Measurements from ENCODE around the gene DBN1.

DBN1 gene

DNA sequence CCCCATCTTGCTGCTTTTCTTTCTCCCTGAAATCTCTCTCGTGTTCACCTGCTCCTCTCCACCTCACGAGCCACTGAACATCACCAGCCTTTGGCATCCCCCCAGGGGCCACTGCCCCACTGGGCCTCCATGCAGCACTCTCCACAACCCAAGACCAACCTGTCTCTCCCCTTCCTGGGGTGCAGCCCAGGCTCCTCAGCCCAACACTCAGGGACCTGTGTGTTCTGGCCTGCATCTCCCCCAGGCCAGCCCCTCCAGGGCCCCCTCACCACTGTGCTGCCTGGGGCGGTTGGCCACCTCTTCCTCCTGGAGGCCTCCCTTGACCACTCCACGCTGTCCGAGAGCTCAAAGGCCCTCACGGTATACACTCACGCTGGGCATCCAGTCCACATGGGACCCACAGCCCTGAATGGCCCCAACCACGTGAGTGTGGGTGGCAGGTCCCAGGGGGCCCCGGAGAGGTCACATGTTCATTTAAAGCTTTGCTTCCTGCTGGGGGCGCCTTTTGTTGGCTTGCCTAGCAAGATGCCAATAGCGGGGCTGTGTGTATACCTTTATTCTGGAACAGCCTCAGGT, 36.6 kb upstream of the DBN1 start:
- TF ChIP-seq CTCF (IDR thresholded peaks at IDR 0.05; ENCODE audit: low read depth, low read length): no peak
- DNase-seq (ENCODE audit: low read depth in 2 of 2): no peak
- no peak overlapping the region for H3K4me3 ChIP-seq (replicated peaks in 1 of 2; ENCODE audit: low read depth in 2 of 2, low read length in 2 of 2)

DNA sequence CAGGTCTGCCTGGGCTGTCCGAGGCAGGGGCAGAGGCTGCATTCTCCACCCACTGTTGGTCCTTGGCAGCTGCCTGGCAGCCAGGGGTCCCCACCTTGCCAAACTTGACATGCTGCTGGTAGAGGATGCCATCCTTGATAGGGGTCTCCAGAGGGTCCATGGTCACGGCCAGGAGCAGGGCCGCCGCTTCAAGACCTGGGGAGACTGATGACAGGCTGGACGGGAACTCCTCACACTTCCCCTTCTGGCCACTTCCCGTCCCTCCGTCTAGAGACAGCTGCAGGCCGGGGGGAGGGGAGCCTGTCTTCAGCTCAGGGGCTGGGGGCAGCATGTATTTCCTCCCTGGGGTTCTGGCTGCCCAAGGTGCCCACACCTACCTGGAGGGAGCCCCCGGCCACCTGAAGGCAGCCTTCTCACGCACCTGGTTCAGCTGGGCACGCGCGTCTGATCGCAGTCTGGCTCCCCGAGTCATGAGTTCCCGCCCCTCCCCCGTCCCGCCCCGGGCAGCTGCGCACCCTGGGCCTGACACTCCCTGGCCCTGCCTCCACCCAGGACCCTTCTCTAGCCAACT, 36.0 kb upstream of the DBN1 start, which contains the start of gene DOK3:
DOK3 (minus strand) TSS at position 446 of the 571 bp plus-strand sequence; CDS start at position 160, 286 bp downstream.
- no peak within 1 kb of the TSS for H3K4me3 ChIP-seq (replicated peaks in 1 of 2; ENCODE audit: low read depth in 2 of 2, low read length in 2 of 2)
- no peak for TF ChIP-seq CTCF (IDR thresholded peaks at IDR 0.05; ENCODE audit: low read depth, low read length)
- no peak for DNase-seq (ENCODE audit: low read depth in 2 of 2)

- no peak for TF ChIP-seq CTCF (IDR thresholded peaks at IDR 0.05; ENCODE audit: low read depth, low read length)
- no peak overlapping the region for H3K4me3 ChIP-seq (replicated peaks in 1 of 2; ENCODE audit: low read depth in 2 of 2, low read length in 2 of 2)
- no peak for DNase-seq (ENCODE audit: low read depth in 2 of 2)
Measured at GRCh38 chr5:177508837-177509236, 35.4 kb upstream of the DBN1 start.

GRCh38 chr5:177508221-177508611, 34.8 kb upstream of the DBN1 start:
- DNase-seq (ENCODE audit: low read depth in 2 of 2): no peak
- TF ChIP-seq CTCF (IDR thresholded peaks at IDR 0.05; ENCODE audit: low read depth, low read length): no peak
- no peak overlapping the region for H3K4me3 ChIP-seq (replicated peaks in 1 of 2; ENCODE audit: low read depth in 2 of 2, low read length in 2 of 2)

GRCh38 chr5:177507596-177508220, 34.3 kb upstream of the DBN1 start:
- DNase-seq (ENCODE audit: low read depth in 2 of 2): no peak
- no peak overlapping the region for H3K4me3 ChIP-seq (replicated peaks in 1 of 2; ENCODE audit: low read depth in 2 of 2, low read length in 2 of 2)

DNA sequence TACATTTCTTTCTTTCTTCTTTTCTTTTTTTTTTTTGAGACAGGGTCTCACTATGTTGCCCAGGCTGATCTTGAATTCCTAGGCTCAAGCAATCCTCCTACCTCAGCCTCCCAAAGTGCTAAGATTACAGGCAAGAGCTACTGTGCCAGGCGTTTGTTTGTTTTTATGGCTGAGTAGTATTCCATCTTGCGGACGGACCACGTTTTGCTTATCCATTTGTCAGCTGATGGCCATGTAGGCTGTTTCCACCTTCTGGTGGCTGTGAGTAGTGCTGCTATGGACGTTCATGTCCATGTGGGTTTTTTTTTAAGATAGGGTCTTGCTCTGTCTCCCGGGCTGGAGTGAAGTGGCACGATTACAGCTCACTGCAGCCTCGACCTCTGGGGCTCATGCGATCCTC, 33.7 kb upstream of the DBN1 start:
- no peak overlapping the region for H3K4me3 ChIP-seq (replicated peaks in 1 of 2; ENCODE audit: low read depth in 2 of 2, low read length in 2 of 2)
- TF ChIP-seq CTCF (IDR thresholded peaks at IDR 0.05; ENCODE audit: low read depth, low read length): peak; percentile 50
- DNase-seq (ENCODE audit: low read depth in 2 of 2): peak in 1 of 2 donors; percentile 45

More at GRCh38 chr5:177507596-177508220, 34.3 kb upstream of the DBN1 start:
- TF ChIP-seq CTCF (IDR thresholded peaks at IDR 0.05; ENCODE audit: low read depth, low read length): no peak
